ENCODE measurements around the gene HSD17B13. TPM values are rescaled to one million over a fixed set of nuclear protein-coding genes. Genes with fewer than 3 reads are reported as not detected.
"Not testable (repeated sequence)": the region's sequence is repeated elsewhere in the genome, so short reads cannot be mapped to it uniquely, and the experiment has no call there.

Gene HSD17B13
- total RNA-seq, 4 donors from 2014 or later = 0.70 to 4.0 (median 1.6) TPM; not detected in 1

DNA sequence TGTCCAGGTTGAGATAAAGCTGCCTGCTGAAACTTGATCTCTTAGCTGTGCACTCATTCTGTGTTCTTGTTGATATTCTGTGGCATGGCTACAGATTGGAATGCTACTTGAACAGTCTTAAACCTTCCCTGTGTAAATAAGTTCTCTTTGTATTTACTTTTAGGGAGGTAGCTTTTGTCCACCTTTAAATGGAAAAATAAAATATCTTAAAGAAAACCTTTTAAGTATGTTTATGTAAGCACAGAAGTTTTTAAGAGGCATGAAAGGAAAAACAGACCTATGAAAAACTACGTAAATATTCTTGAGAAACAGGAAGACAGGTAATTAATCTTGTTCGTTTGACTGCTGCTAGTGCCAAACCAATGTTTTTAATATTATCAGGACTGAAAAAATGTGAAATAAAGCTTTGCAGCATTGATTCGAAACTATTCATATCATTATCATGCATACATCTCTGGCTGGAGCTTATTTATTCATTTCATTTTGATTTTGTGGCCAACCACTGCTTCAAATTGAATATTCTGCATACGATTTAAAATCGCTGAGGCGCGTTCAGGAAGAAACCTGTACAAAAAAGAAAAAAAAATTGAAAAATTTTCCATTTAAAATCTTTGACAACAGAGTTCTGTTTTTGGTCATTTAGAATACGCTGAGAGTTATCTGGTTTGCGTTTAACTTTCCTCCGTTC, 17.8 kb downstream of the HSD17B13 start:
- no peak for DNase-seq
- Histone ChIP-seq H3K4me3 (no peak overlapping the region), H3K9me3 (no peaks in the 10 kb centered on the region), H3K36me3 (no peaks in the 10 kb centered on the region), H3K4me1 (no peaks in the 10 kb centered on the region), H3K27me3 (no peaks in the 10 kb centered on the region), H3K27ac (no peak overlapping the region)
- TF ChIP-seq POLR2A (IDR thresholded peaks at IDR 0.05) (no peak), CTCF (IDR thresholded peaks at IDR 0.05) (no peak)

GRCh38 chr4:87299898-87300297, 22.8 kb downstream of the HSD17B13 start:
- H3K4me1 ChIP-seq = no peaks in the 10 kb centered on the region
- no peak overlapping the region for H3K27ac ChIP-seq
- no peaks in the 10 kb centered on the region for H3K36me3 ChIP-seq
- H3K9me3 ChIP-seq = no peaks in the 10 kb centered on the region
- H3K4me3 ChIP-seq = no peak overlapping the region
- TF ChIP-seq CTCF (IDR thresholded peaks at IDR 0.05) = no peak
- no peak for TF ChIP-seq POLR2A (IDR thresholded peaks at IDR 0.05)
- no peaks in the 10 kb centered on the region for H3K27me3 ChIP-seq
- no peak for DNase-seq

- TF ChIP-seq CTCF (IDR thresholded peaks at IDR 0.05) (no peak), POLR2A (IDR thresholded peaks at IDR 0.05) (no peak)
- Histone ChIP-seq H3K4me3 (no peak overlapping the region), H3K4me1 (no peaks in the 10 kb centered on the region), H3K27ac (no peak overlapping the region), H3K9me3 (peaks cover 0 to 3% (median 0%) of the 10 kb centered on the region in 4 donors), H3K36me3 (no peaks in the 10 kb centered on the region), H3K27me3 (no peaks in the 10 kb centered on the region)
- no peak for DNase-seq
Measured at GRCh38 chr4:87298362-87298761, 24.3 kb downstream of the HSD17B13 start.

DNA sequence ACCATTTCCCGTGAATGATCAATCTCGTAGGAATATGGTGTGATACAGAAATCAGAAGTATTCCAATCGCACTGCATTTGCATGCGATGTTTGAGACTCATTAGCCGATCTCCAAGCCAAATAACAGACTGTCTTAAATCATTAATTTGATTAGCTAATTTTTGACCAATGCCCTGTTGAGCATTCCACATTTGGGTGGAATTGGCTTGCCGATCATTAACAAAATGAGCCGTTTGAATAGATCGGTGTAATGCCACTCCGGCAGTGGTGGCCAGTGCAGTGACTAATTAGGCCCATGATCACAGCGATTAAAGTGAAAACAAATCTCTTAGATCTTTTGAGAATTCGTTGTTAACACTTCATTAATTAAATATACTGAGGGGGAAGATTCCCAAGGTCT, 27.8 kb downstream of the HSD17B13 start:
- H3K27me3 ChIP-seq, H3K27ac ChIP-seq, H3K4me1 ChIP-seq, H3K4me3 ChIP-seq, DNase-seq, H3K36me3 ChIP-seq, H3K9me3 ChIP-seq: not testable (repeated sequence)

DNA sequence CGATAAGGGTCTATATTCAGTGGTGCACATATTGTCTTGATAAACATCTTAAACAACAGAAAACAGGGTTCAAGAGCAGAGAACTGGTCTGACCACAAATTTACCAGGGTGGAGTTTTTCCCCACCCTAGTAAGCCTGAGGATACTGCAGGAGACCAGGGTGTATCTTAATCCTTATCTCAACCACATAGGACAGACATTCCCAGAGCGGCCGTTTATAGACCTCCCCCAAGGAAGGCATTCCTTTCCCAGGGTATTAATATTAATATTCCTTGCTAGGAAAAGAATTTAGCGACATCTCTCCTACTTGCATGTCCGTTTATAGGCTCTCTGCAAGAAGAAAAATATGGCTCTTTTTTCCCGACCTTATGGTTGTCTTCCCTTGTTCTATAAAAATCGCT, 28.8 kb downstream of the HSD17B13 start:
- H3K27ac ChIP-seq, H3K27me3 ChIP-seq, H3K9me3 ChIP-seq, H3K4me1 ChIP-seq, DNase-seq, H3K36me3 ChIP-seq, H3K4me3 ChIP-seq: not testable (repeated sequence)

- no peaks in the 10 kb centered on the region for H3K9me3 ChIP-seq
- DNase-seq = no peak
- no peaks in the 10 kb centered on the region for H3K27me3 ChIP-seq
- H3K27ac ChIP-seq = no peak overlapping the region
- H3K4me3 ChIP-seq = no peak overlapping the region
- no peak for TF ChIP-seq CTCF (IDR thresholded peaks at IDR 0.05)
- TF ChIP-seq POLR2A (IDR thresholded peaks at IDR 0.05) = no peak
- no peaks in the 10 kb centered on the region for H3K4me1 ChIP-seq
- no peaks in the 10 kb centered on the region for H3K36me3 ChIP-seq
Measured at GRCh38 chr4:87286970-87287369, 35.7 kb downstream of the HSD17B13 start.

DNA sequence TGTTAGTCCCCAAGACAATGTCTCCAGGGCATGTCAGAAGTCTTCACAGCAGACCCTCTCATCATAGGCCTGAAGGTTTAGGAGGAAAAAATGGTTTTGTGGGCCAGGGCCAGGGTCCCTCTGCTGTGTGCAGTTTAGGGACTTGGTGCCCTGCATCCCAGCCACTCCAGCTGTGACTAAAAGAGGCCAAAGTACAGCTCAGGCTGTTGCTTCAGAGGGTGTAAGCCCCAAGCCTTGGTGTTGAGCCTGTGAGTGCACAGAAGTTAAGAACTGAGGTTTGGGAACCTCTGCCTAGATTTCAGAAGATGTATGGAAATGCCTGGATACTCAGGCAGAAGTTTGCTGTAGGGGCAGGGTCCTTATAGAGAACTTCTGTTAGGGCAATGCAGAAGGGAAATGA, 38.4 kb downstream of the HSD17B13 start:
- H3K4me1 ChIP-seq, H3K9me3 ChIP-seq, H3K4me3 ChIP-seq, H3K27me3 ChIP-seq, H3K27ac ChIP-seq, DNase-seq, H3K36me3 ChIP-seq: not testable (repeated sequence)
